ENCODE results near the gene THADA. TPM values are rescaled to one million over a fixed set of nuclear protein-coding genes. Genes with fewer than 3 reads are reported as not detected.

Gene THADA
- total RNA-seq, 1 donor, result 33.2 TPM

DNA sequence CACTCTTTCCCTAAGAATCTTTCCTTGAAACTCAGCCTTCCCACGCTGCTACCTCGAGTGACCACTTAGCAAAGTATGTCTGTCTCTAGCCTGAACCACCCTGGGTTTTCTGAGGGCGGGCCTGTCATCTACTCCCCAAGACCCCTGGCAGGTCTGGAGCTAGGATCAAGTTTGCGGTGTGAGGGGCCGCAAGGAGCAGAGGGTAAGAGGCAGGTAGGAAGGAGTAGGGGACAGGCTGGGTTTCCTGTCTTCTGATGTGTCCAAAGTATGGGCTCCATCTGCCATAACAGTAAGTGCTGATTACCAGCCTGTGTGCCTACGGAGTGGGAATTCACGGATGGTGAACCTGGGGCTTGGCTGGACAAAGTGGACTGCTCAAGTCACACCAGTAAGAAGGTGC lies 394.8 kb downstream of the THADA start:
- TF ChIP-seq, protein P1, sequence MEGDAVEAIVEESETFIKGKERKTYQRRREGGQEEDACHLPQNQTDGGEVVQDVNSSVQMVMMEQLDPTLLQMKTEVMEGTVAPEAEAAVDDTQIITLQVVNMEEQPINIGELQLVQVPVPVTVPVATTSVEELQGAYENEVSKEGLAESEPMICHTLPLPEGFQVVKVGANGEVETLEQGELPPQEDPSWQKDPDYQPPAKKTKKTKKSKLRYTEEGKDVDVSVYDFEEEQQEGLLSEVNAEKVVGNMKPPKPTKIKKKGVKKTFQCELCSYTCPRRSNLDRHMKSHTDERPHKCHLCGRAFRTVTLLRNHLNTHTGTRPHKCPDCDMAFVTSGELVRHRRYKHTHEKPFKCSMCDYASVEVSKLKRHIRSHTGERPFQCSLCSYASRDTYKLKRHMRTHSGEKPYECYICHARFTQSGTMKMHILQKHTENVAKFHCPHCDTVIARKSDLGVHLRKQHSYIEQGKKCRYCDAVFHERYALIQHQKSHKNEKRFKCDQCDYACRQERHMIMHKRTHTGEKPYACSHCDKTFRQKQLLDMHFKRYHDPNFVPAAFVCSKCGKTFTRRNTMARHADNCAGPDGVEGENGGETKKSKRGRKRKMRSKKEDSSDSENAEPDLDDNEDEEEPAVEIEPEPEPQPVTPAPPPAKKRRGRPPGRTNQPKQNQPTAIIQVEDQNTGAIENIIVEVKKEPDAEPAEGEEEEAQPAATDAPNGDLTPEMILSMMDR (IDR thresholded peaks at IDR 0.05; ENCODE audit: insufficient read depth, low read depth, low read length), result no peak
- no peak overlapping the region for H3K4me3 ChIP-seq (ENCODE audit: low read depth, low read length)
- DNase-seq (ENCODE audit: low read depth), result no peak

DNA sequence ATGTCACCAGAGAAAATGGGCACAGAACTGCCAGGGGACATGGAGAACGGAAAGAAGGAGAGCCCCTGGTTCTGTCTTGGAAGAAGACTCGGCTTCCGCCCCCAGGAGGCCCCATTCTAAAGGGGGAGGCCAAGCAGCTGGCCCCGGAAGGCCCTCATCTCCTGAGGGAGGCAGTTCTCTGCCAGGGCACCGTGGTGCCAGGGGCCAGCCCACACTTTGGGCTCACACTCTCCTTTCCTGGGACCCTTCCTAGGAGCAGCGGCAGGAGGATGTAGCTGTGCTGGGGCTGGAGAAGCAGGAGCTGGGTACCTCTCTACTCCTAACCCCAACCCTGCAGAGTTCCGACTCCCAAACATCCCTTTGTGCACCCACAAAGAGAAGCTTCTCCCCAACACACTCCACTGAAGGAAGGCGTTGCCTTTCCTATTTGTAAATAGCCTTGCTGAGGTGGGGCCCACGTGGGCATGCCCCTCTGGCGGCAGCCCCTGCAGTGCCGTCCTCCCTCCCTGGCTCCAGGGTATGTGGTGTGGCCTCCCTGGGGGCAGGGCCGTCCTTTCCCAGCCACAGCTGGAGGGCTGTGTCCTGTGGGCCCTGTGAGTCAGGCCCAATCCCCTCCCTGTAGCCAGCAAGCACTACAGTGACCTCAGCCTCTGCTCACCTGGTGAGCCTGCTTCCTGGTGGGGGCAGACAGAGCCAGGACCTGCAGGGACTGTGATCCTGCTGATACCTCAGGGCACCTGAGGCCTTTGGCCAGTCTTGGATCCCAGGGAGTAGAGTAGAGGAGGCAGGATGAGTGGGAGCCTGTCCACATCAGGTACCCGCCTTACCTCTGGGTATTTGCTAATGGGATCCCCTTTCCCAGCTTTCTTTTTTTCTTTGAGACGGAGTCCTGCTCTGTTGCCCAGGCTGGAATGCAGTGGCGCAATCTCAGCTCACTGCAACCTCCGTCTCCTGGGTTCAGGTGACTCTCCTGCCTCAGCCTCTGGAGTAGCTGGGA lies 396.0 kb downstream of the THADA start:
- no peak for DNase-seq (ENCODE audit: low read depth)
- TF ChIP-seq, protein P1 (IDR thresholded peaks at IDR 0.05; ENCODE audit: insufficient read depth, low read depth, low read length), result no peak
- H3K4me3 ChIP-seq (ENCODE audit: low read depth, low read length), result no peak overlapping the region

DNA sequence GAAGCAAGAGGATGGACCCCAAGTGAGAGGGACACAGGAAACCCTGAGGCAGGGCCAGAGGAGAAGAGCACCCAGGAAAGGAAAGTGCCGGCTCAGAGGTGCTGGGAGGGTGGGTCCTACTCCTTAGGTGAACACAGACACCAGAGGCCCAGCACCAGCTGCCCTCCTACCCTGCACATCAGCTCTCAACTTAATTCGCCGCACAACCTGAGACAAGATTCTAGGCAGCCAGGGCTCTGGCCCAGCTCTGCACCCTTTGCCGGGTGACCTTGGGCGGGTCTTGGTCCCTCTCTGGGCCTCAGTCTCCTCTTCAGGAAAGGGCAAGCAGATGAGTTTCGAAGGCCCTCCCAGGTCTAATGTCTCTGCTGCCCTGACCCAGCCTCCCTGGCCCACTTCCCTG lies 397.6 kb downstream of the THADA start:
- H3K4me3 ChIP-seq (ENCODE audit: low read depth, low read length), result no peak overlapping the region
- TF ChIP-seq, protein P1 (IDR thresholded peaks at IDR 0.05; ENCODE audit: insufficient read depth, low read depth, low read length), result no peak
- DNase-seq (ENCODE audit: low read depth), result no peak

DNA sequence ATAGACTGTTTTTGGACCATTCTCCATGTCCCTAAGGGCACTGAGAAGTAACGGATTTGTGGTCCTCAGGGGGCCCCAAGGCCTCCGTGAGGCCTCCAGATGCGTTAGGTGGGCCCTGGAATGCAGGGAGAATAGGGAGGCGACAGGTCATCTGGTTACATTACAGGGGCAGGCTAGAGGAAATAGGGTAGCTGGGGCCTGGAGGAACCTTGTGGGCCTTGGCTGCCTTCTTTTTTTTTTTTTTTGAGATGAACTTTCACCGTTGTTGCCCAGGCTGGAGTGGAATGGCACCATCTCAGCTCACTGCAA lies 398.3 kb downstream of the THADA start:
- TF ChIP-seq, protein P1 (IDR thresholded peaks at IDR 0.05; ENCODE audit: insufficient read depth, low read depth, low read length), result no peak
- no peak overlapping the region for H3K4me3 ChIP-seq (ENCODE audit: low read depth, low read length)
- DNase-seq (ENCODE audit: low read depth), result no peak

DNA sequence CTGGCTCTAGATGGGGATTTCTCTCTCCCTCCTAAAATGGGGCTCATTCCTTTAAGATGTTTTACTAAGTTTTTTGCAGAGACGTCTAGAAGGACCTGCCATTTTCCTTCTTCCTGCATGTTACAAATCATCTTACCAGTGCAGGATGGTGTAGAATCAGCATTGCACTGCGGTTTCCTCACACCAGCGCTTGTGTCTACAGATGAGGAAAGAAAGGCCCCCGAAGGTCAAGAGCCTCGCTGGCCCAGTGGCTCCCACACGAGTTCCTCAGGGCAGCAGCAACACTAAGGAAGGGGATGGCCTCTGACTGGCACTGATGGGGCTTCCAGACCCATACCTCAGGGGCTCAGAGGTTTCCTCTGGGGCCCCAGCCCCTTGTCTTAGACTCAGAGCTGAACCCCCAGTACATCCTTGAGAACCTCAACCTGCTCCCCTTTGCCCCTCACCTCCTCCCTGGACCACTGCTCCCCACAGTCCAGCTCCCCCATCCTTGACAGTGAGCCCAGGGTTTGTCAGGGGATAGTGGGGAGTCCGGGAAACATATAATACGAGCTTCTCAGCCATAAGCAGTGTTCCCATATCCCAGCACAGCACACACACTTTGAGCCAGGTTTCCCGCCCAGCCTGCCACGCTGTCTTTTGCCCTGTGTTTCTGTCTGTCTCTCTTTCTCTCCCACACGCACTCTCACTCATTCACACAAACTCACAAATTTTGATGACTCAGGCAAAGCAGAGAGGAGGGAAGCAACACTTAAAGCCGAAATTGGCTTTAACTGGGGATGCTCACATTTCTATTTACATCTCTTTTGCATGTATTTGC lies 398.9 kb downstream of the THADA start:
- DNase-seq (ENCODE audit: low read depth), result no peak

DNA sequence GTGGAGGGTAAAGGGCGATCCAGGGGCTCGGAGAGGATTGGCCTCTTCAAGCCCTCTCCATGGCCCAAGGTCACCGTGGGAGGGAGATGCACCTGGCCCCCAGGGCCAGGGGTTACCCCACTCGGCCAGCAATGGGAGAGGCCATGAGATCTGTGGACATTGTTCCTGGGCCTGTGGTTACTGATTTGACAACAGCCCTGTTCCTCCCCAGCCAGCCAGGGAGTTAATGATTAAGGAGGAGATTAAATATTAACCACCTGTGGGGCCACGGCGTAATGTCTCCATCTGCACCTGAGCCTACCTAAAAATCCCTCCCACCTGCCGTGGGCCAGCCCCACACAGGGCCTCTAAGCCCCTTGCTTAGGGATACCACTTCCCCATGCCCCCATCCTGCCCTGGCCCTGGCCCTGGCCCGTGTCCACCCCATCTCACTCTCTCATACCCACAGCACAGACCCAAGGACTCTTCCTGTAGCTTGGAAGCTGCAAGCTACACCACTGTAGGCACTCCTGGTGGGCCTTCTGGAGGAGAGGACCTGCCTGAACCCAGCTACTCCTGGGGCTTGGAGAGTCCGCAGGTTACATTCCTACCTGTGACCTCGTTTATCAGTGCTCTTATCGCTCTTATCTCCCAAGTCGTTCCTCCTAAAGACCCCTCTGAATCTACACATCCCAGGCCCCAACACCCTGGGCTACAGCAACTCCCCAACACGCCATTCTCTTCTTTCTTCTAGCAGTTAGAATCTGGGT lies 401.5 kb downstream of the THADA start:
- TF ChIP-seq, protein P1 (IDR thresholded peaks at IDR 0.05; ENCODE audit: insufficient read depth, low read depth, low read length), result no peak
- DNase-seq (ENCODE audit: low read depth), result no peak
- H3K4me3 ChIP-seq (ENCODE audit: low read depth, low read length), result no peak overlapping the region

More for the DNA sequence above, 398.9 kb downstream of the THADA start:
- TF ChIP-seq, protein P1 (IDR thresholded peaks at IDR 0.05; ENCODE audit: insufficient read depth, low read depth, low read length), result no peak
- no peak overlapping the region for H3K4me3 ChIP-seq (ENCODE audit: low read depth, low read length)

All from fibroblast of villous mesenchyme (primary cell).